ENCODE data around the gene S100PBP.
"Not testable (repeated sequence)": the region's sequence is repeated elsewhere in the genome, so short reads cannot be mapped to it uniquely, and the experiment has no call there.

Gene S100PBP

DNA sequence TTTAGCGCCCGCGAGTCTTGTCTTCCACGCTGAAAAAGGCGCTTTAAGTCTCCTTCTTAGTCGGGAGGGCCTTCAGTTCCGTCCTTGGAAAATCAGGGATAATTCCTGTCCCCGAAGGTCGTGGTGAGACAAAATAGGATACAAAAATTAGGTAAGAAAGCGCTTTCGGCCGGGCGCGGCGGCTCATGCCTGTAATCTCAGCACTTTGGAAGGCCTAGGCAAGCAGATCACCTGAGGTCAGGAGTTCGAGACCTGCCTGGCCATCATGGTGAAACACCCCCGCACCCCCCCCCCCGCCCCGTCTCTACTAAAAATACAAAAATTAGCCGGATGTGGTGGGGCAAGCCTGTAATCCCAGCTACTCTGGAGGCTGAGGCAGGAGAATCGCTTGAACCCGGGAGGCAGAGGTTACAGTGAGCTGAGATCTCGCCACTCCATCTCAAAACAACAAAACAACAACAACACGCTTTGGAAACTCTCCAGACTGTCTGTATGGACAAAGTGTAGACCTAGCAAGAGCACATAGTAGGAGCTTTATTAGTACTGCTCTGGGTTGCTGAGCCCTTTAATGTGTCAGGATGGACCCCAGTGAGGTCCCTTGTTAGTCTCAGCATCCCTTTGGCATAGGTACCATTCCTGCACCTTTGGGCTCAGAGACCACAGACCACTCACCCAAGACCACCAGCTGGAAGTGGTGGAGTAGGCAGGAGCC is 84.5 kb downstream of the S100PBP start:
- DNase-seq: no peak

DNA sequence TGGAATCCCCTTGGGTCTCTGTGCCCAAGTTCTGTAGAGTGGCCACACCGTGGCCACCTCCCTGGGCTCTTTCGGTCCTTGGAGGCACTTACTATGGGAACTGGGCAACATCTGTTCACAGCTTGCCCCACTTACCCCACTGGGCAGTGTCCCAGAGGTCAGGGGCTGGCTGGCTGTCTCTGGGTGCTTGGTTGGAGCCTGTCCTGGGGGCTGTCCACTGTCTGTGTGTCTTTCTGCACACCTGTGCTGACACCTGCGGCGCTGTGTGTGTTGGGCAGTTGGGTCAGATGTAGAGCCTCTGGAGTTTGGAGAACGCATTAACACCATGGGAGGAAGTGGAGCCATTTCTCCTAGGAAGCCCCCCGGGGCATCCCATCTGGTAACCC is 85.1 kb downstream of the S100PBP start:
- DNase-seq: no peak

DNA sequence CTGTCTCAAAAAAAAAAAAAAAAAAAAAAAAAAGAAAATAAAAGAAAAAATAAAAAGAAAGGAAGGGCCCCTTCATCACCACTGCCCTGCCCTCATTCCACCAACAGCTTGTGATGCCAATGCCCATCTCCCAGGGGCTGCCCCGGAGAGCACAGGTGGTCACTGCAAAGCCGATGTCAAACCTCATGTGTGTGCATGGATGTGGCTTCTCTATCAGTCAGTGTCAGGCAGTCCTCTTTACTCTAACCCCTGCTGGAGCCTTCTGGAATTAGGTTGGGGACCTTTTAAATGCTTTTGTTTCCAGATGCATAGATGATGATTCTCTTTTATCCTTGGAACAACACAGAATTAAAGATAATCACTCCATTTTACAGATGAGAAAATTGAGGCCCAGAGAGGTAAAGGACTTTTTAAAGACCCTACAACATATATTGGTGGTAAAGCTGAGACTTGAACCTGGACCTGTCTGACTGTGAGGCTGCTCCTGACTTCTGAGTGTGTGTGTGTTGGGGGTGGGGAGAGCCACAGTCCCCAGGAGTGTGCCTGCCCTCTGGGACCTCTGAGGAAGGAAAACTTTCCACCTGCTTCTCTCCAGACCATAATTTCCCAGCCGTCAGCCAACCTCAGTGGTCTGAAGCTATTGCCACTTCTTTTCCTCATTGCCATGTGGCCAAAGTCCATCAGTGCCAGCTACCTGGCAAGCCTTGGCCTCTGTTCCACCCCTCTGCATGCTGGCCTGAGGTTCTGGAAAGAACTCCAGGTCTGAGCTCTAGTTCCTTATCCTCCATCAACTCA is 86.7 kb downstream of the S100PBP start:
- DNase-seq: no peak

DNA sequence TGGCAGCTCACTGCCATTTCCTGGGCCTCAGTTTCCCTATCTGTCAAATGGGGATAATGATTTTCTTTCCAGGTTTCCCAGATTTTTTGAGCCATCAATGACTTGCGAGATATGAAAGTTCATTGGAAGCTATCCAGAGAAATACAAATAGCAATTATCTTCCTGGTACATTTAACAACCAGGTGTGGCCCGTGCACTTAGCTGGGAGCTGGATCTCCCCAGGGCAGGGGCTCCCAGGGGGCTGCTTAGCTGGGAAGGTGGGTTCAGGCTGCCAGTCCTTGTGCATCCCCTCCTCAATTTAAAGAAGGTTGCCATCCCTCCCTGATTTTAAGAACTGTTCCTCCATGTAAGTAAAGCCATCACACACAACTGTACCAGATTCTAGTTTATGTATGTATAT is 87.3 kb downstream of the S100PBP start:
- DNase-seq: no peak

DNA sequence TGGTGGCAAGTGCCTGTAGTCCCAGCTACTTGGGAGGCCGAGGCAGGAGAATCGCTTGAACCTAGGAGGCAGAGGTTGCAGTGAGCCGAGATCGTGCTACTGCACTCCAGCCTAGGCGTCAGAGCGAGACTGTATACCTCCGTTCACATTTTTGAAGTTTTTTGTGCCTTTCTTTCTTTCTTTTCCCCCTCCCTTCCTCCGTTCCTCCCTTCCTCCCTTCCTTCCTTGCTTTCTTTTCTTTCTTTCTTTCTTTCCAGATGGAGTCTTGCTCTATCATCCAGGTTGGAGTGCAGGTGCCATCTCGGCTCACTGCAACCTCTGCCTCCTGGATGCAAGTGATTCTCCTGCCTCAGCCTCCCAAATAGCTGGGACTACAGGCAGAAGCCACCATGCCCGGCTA is 88.1 kb downstream of the S100PBP start:
- not testable (repeated sequence) for DNase-seq

DNA sequence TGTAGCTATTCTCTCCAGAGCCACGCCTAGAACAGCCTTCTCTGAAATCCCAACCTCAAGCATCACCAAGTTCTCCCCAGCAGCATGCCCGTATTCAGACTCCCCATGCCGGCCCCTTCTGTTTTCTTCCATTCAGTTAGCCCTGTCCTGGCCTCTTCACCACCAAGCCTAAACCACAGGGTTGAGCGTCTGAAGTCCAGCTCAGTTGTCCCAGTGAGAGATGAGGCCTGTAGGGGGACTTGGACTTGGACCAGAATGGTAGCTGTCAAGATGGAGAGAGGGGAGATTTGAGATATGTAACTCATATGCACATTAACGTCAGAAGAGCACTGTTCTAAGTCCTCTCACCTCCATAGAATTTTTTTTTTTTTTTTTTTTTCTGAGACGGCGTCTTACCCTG is 89.2 kb downstream of the S100PBP start:
- DNase-seq: no peak

DNA sequence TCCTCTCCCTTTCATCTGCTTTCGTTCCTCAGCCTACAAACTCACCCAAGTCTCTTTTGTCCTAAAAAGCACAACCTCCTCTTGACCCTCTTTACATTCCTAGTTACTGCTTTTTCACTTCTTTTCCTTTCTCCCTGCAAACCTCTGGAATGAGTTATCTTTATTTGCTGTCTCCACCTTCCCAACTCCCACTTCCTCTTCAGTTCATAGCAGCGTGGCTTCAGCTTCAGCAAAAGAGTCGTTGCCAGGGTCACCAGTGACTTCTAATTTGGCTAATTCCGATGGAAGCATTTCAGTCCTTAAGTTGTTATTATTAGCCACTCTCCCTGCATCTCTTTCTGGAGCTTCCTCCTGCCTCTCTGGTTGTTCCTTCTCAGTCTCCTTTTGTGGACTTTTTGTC is 90.0 kb downstream of the S100PBP start:
- DNase-seq: no peak

Measured in NK-92 treated with Interleukin-12 subunit alpha and Interleukin-12 subunit beta, amount 100 ng/mL, for 24 hours (cell line).